ENCODE measurements around the gene ELP2.

GRCh38 chr18:36095936-36096519, 33.7 kb upstream of the ELP2 start:
- TF ChIP-seq CTCF (conservative IDR thresholded peaks at IDR 0.05) (peak; percentile 73), EZH2 (IDR thresholded peaks at IDR 0.05; ENCODE audit: low read depth) (no peak)
